ENCODE results near the gene VPREB1.
"Not testable (repeated sequence)": the region's sequence is repeated elsewhere in the genome, so short reads cannot be mapped to it uniquely, and the experiment has no call there.

The VPREB1 gene

GRCh38 chr22:22248878-22249277, 4.3 kb downstream of the VPREB1 start:
- no peak for DNase-seq

- DNase-seq: not testable (repeated sequence)
Observed at GRCh38 chr22:22250651-22251050, 6.1 kb downstream of the VPREB1 start.

DNA sequence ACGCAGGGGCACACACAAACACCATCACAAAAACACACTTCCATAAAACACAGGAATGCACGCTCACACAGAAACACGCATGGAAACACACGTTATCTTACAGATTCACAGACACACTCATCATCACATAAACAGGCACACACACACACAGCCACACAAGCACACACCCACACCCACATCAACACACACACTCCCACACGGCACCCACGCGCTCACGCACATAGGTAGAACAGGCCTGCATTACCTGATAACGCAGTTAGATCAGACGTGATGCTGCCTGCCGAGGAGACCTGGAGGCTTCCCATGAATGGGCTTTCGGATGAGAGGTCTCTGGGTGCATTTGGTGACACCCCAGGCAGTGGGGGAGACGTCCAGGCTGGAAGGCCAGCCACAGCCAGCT, 11.5 kb downstream of the VPREB1 start:
- DNase-seq: not testable (repeated sequence)

DNA sequence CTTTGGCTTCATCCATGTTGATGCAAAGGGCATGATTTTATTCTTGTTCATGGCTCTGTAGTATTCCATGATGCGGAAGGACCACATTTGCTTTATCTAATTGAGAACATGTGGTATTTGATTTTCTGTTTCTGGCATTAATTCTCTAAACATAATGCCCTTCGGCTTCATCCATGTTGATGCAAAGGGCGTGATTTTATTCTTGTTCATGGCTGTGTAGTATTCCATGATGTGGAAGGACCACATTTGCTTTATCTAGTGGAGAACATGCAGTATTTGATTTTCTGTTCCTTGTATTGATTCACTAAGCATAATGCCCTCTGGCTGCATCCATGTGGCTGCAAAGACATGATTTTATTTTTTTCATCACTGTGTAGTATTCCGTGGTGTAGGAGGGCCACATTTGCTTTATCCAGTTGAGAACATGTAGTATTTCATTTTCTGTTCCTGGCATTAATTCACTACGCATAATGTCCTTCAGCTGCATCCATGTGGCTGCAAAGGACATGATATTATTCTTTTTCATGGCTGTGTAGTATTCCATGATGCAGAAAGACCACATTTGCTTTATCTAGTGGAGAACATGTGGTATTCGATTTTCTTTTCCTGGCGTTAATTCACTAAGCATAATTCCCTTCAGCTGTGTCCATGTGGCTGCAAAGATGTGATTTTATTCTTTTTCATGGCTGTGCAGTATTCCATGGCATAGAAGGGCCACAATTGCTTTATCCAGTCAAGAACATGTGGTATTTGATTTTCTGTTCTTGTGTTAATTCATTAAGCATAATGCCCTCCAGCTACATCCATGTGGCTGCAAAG, 14.2 kb downstream of the VPREB1 start:
- DNase-seq: not testable (repeated sequence)

- DNase-seq: not testable (repeated sequence)
Observed at GRCh38 chr22:22260169-22260568, 15.6 kb downstream of the VPREB1 start.

- not testable (repeated sequence) for DNase-seq
Observed at GRCh38 chr22:22260586-22260985, 16.0 kb downstream of the VPREB1 start.

DNA sequence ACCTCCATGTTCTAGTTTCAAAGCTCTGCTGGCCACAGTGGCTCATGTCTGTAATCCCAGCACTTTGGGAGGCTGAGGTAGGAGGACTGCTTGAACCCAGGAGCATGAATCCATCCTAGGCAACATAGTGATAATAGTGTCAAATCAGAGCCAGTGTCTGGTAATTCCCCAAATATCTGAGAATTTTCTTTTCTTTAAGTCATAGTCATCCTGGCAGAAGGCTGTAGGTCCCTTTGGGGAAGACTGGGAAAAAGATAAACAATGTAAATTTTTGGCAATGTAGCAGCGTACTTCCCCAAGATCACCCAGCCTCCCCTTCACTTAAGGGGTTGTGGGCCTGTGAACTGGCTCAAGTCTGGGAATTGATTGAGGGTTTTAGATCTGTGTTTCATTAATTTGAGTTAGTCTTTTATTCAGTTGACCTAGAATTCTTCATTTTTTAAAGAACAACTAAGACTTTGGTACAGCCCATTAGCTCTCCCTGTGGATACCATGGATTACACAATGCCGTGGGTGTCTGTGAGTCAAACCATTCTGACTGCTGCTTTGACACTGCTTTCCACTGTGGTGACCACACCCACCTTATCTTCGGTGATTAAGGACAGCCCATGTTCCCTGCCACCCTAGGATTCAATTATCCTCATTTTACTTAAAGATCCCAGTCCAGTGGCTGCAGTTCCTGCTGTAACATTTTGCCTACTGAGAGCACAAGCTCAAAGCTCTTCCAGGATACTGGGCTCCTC, 17.9 kb downstream of the VPREB1 start:
- not testable (repeated sequence) for DNase-seq

GRCh38 chr22:22263823-22264222, 19.2 kb downstream of the VPREB1 start:
- DNase-seq: not testable (repeated sequence)

GRCh38 chr22:22270036-22270676, 25.6 kb downstream of the VPREB1 start:
- DNase-seq: not testable (repeated sequence)

DNA sequence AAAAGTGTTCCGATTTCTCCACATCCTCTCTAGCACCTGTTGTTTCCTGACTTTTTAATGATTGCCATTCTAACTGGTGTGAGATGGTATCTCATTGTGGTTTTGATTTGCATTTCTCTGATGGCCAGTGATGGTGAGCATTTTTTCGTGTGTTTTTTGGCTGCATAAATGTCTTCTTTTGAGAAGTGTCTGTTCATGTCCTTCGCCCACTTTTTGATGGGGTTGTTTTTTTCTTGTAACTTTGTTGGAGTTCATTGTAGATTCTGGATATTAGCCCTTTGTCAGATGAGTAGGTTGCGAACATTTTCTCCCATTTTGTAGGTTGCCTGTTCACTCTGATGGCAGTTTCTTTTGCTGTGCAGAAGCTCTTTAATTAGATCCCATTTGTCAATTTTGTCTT, 32.8 kb downstream of the VPREB1 start:
- not testable (repeated sequence) for DNase-seq

GRCh38 chr22:22284962-22285756, 40.6 kb downstream of the VPREB1 start:
- not testable (repeated sequence) for DNase-seq

DNA sequence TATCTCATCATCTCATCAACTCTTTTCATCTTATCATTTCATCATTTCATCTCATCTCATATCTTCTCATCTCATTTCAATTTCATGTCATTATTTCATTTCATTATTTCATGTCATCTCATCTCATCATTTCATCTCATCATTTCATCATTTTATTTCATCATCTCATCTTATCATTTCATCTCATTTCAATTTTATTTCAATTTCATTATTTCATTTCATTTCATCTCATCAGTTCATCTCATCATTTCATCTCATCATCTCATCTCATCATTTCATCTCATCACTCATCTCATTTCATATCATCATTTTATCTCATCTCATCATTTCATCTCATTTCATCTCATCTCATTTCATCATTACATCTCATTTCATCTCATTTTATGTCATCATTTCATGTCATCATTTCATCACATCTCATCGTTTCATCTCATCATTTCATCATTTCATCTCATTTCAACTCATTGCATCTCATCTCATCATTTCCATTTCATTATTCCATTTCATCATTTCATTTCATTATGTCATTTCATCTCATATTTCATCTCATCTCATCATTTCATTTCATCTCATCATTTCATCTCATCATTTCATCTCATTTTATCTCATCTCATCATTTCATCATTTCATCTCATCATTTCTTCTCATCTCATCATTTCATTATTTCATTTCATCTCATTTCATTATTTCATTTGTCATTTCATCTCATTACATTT, 42.0 kb downstream of the VPREB1 start:
- DNase-seq: not testable (repeated sequence)

DNA sequence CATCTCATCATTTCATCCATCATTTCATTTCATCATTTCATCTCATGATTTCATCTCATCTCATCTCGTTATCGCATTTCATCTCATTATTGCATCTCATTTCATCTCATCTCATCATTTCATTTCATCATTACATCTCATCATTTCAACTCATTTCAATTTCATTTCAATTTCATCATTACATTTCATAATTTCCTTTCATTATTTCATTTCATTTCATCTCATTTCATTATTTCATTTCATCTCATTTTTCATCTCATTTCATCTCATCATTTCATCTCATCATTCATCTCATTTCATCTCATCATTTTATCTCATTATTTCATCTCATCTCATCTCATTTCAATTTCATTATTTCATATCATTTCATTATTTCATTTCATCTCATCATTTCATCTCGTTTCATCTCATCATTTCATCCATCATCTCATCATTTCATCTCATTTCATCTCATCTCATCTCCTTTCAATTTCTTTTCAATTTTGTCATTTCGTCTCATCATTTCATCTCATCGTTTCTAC, 42.6 kb downstream of the VPREB1 start:
- not testable (repeated sequence) for DNase-seq

DNA sequence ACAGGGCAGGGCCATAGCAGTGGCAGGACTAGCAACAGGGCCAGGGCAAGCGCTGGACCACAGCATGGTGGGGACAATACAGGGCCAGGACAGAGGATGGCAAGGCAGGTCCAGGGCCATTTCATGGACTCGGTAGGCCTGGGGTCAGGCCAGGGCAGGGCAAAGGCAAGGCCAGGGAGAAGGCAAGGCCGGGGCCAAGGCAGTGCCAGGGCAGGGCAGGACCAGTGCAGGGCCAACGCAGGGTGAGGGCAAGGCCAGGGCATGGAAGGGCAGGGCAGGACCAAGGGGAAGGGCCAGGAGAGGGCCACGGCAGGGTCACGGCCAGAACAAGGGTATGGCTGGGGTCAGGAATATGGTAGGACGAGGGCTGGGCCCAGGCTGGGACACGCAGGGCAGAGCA, 45.1 kb downstream of the VPREB1 start:
- DNase-seq: not testable (repeated sequence)

DNA sequence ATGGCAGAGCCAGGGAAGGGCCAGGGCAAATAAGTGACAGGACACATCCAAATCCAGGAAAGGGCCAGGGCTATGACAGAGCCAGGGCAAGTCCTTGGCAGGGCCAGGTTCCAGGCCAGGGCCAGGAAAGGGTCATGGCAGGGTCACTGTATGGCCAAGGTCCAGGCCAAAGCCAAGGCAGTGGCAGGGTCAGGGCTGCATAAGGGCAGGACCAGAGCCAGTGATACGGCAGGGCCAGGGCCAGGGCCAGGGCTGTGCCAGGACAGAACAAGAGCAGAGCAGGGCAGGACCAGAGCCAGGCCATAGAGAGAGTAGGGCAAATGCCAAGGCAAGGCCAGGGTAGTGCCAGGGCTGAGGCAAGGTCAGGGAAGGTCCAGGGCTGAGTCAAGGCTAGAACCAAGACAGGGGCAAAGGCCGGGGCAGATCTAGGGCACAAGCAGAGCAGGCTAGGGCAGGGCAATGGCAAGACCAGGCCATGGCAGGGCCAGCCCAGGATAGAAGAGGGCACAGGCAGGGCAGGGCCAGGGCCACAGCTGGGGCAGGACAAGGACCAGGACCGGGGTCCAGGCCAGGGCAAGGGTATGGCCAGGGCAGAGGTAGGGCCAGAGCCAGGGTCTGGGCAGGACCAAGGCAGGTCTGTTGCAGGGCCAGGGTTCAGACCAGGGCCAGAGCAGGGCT, 46.7 kb downstream of the VPREB1 start:
- not testable (repeated sequence) for DNase-seq

DNA sequence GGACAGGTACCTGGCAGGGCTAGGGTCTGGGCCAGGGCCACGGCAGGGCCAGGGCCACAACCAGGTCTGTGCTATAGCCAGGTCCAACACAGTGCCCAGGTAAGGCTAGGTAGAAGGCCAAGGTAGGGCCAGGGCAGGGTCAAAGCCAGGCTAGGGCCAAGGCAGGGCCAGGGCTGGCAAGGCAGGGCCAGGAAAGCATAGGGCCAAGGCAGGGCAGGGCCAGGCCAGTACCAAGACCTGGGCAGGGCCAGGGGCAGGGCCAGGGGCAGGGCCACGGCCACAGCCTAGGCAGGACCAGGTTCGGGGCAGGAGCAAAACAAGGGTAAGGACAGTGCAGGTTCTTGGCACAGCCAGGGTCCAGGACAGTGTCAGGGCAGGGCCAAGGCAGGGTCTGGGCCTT, 48.1 kb downstream of the VPREB1 start:
- not testable (repeated sequence) for DNase-seq

DNA sequence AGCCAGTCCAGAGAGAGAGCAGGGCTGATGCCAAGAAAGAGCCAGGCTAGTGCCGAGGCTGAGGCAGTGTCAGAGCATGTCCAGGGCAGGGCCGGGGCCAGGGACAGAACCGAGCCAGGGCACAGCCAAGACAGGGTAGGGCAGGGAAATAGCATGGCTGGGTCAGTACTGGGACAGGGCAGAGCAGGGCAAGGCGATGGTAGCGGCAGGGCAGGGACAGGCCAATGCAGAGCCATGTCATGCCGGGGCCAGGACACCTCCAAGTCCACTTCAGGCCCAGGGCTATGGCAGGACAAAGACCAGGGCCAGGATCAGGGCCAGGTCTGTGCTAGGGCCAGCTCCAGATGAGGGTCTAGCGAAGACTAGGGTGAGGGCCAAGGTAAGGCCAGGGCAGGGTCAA, 48.9 kb downstream of the VPREB1 start:
- not testable (repeated sequence) for DNase-seq

GRCh38 chr22:22294641-22295040, 50.1 kb downstream of the VPREB1 start:
- DNase-seq: not testable (repeated sequence)
